Endothelial cell of hepatic sinusoid (primary cell): ENCODE data around the gene TRAF2.
"Not testable (repeated sequence)": the region's sequence is repeated elsewhere in the genome, so short reads cannot be mapped to it uniquely, and the experiment has no call there.

ENCODE experiments used
- in situ Hi-C: cut with HindIII; loops from 2 replicates; pipeline ENCODE4 v1.10.0; 2017; ENCODE audit warnings: low sequenced_read_pairs

TRAF2 gene

GRCh38 chr9:136876476-136876875 is 9.8 kb upstream of the TRAF2 start:
- in situ Hi-C loops: no loop called here

- in situ Hi-C loops: no loop called here
These were observed 5.7 kb upstream of the TRAF2 start for GRCh38 chr9:136880651-136881050.

- in situ Hi-C loops: no loop called here
These were observed 4.6 kb upstream of the TRAF2 start for GRCh38 chr9:136881691-136882108.

- in situ Hi-C loops: no loop called here
These were observed 4.0 kb upstream of the TRAF2 start for GRCh38 chr9:136882109-136882946.

GRCh38 chr9:136882947-136883283 is 3.4 kb upstream of the TRAF2 start:
- in situ Hi-C loops: not testable (repeated sequence)

GRCh38 chr9:136883670-136884069 is 2.6 kb upstream of the TRAF2 start:
- in situ Hi-C loops: not testable (repeated sequence)

GRCh38 chr9:136886610-136887597 is 588 bp downstream of the TRAF2 start:
- in situ Hi-C loops: loop anchor here (5.0 kb wide), 1 partner anchor 40 kb away; no protein-coding TSS in a partner anchor

- in situ Hi-C loops: loop anchor here (5.0 kb wide), 1 partner anchor 39 kb away; no protein-coding TSS in a partner anchor
These were observed 2.1 kb downstream of the TRAF2 start for GRCh38 chr9:136888454-136888853.

GRCh38 chr9:136889858-136890257 is 3.5 kb downstream of the TRAF2 start:
- in situ Hi-C loops: loop anchor here (5.0 kb wide), 1 partner anchor 37 kb away; no protein-coding TSS in a partner anchor

- in situ Hi-C loops: no loop called here
These were observed 4.3 kb downstream of the TRAF2 start for GRCh38 chr9:136890661-136891060.

- in situ Hi-C loops: no loop called here
These were observed 9.7 kb downstream of the TRAF2 start for GRCh38 chr9:136896027-136896426.

GRCh38 chr9:136898483-136899100 is 12.3 kb downstream of the TRAF2 start:
- in situ Hi-C loops: no loop called here

GRCh38 chr9:136899196-136899595 is 12.9 kb downstream of the TRAF2 start:
- in situ Hi-C loops: no loop called here

GRCh38 chr9:136900556-136900955 is 14.2 kb downstream of the TRAF2 start:
- in situ Hi-C loops: no loop called here

GRCh38 chr9:136900988-136901515 is 14.7 kb downstream of the TRAF2 start:
- in situ Hi-C loops: no loop called here

- in situ Hi-C loops: no loop called here
These were observed 15.4 kb downstream of the TRAF2 start for GRCh38 chr9:136901516-136902258.

GRCh38 chr9:136902259-136902821 is 16.0 kb downstream of the TRAF2 start:
- in situ Hi-C loops: no loop called here

GRCh38 chr9:136903041-136903554 is 16.8 kb downstream of the TRAF2 start:
- in situ Hi-C loops: no loop called here

- in situ Hi-C loops: no loop called here
These were observed 19.9 kb downstream of the TRAF2 start for GRCh38 chr9:136906266-136906665.
